ENCODE results near the gene CLEC17A. TPM values are rescaled to one million over a fixed set of nuclear protein-coding genes. Genes with fewer than 3 reads are reported as not detected.
A peak's percentile ranks its signal among the peaks of the same experiment; 100 is the strongest.
"Not testable (repeated sequence)": the region's sequence is repeated elsewhere in the genome, so short reads cannot be mapped to it uniquely, and the experiment has no call there.

The CLEC17A gene
- under 1 TPM; 0.12 to 0.32 TPM for total RNA-seq

GRCh38 chr19:14582894-14583340, at the start of gene CLEC17A:
Gene CLEC17A (plus strand): TSS chr19:14583084. CDS start chr19:14583161, 77 bp downstream.
- H3K27me3 ChIP-seq, result no peaks in the 10 kb centered on the region
- no peak for TF ChIP-seq CTCF (IDR thresholded peaks at IDR 0.05)
- H3K27ac ChIP-seq, result no peak within 1 kb of the TSS
- H3K9me3 ChIP-seq, result no peaks in the 10 kb centered on the region
- H3K36me3 ChIP-seq, result no peaks in the 10 kb centered on the region
- no peaks in the 10 kb centered on the region for H3K4me1 ChIP-seq
- H3K9ac ChIP-seq (ENCODE audit: low read depth in 2 of 2, low read length in 2 of 2), result no peak within 1 kb of the TSS
- no peak within 1 kb of the TSS for H3K4me3 ChIP-seq
- intact Hi-C loops (cut with DNase I), result loop anchor here (5.0 kb wide), 1 partner anchor 99 kb away; no protein-coding TSS in a partner anchor
- no peak for DNase-seq

GRCh38 chr19:14533450-14533849, 49.4 kb upstream of the CLEC17A start:
- no peak for TF ChIP-seq CTCF (IDR thresholded peaks at IDR 0.05)
- intact Hi-C loops (cut with DNase I), result no loop called here
- no peak overlapping the region for H3K9ac ChIP-seq (ENCODE audit: low read depth in 2 of 2, low read length in 2 of 2)
- no peak for DNase-seq
- H3K4me1 ChIP-seq, result peaks cover 4% of the 10 kb centered on the region
- no peak overlapping the region for H3K27ac ChIP-seq
- H3K4me3 ChIP-seq, result no peak overlapping the region
- no peaks in the 10 kb centered on the region for H3K27me3 ChIP-seq
- H3K36me3 ChIP-seq, result no peaks in the 10 kb centered on the region
- H3K9me3 ChIP-seq, result no peaks in the 10 kb centered on the region

GRCh38 chr19:14536926-14537692, 45.8 kb upstream of the CLEC17A start:
- no peaks in the 10 kb centered on the region for H3K4me1 ChIP-seq
- peak overlapping the region; percentile 44 for H3K27ac ChIP-seq
- no peak for TF ChIP-seq CTCF (IDR thresholded peaks at IDR 0.05)
- H3K9ac ChIP-seq (ENCODE audit: low read depth in 2 of 2, low read length in 2 of 2), result peak overlapping the region in 1 of 2 donors; percentile 40
- peak; percentile 91 for DNase-seq
- intact Hi-C loops (cut with DNase I), result no loop called here
- peak overlapping the region; percentile 17 for H3K4me3 ChIP-seq
- no peaks in the 10 kb centered on the region for H3K27me3 ChIP-seq
- no peaks in the 10 kb centered on the region for H3K36me3 ChIP-seq
- H3K9me3 ChIP-seq, result no peaks in the 10 kb centered on the region

GRCh38 chr19:14540741-14541525, 42.0 kb upstream of the CLEC17A start:
- no peaks in the 10 kb centered on the region for H3K4me1 ChIP-seq
- no peak for DNase-seq
- no peaks in the 10 kb centered on the region for H3K27me3 ChIP-seq
- H3K27ac ChIP-seq, result no peak overlapping the region
- intact Hi-C loops (cut with DNase I), result no loop called here
- H3K9me3 ChIP-seq, result no peaks in the 10 kb centered on the region
- no peak overlapping the region for H3K9ac ChIP-seq (ENCODE audit: low read depth in 2 of 2, low read length in 2 of 2)
- H3K4me3 ChIP-seq, result no peak overlapping the region
- TF ChIP-seq CTCF (IDR thresholded peaks at IDR 0.05), result no peak
- H3K36me3 ChIP-seq, result no peaks in the 10 kb centered on the region

- DNase-seq; H3K27ac ChIP-seq; H3K4me3 ChIP-seq; H3K36me3 ChIP-seq; H3K9me3 ChIP-seq; H3K27me3 ChIP-seq; H3K4me1 ChIP-seq; intact Hi-C loops (cut with DNase I); H3K9ac ChIP-seq (ENCODE audit: low read depth in 2 of 2, low read length in 2 of 2): not testable (repeated sequence)
These were observed 40.9 kb upstream of the CLEC17A start for GRCh38 chr19:14541979-14542378.

All from colonic mucosa (tissue), 4 donors.